DOHH2 (cell line): ENCODE data around the gene NFIA.

ENCODE experiments used
- CTCF ChIP-seq: fragments of 200-600 bp; sonication (generic); IDR thresholded peaks from one replicate; pipeline ENCODE4 v1.5.1; 2014; ENCODE audit warnings: antibody characterized with exemption, mild to moderate bottlenecking, low read depth, low read length; ENCODE audit not compliant: poor library complexity, severe bottlenecking
- EZH2phosphoT487 ChIP-seq: fragments of 200-600 bp; sonication (generic); IDR thresholded peaks from 2 replicates; pipeline ENCODE4 v1.6.1; 2017; ENCODE audit warnings: borderline replicate concordance, mild to moderate bottlenecking, antibody characterized with exemption, low read length, moderate library complexity, mixed read lengths

- TF ChIP-seq CTCF (no peak), EZH2phosphoT487 (no peak)
These were observed 364.2 kb downstream of the NFIA start for GRCh38 chr1:61446531-61446991.
